Tibial nerve (tissue), 4 donors: ENCODE data around the gene KCNMA1. TPM values are rescaled to one million over a fixed set of nuclear protein-coding genes. Genes with fewer than 3 reads are reported as not detected.

ENCODE experiments used
- DNase-seq, 2 donors: peaks; one replicate each; pipeline ENCODE4 v3.0.0-alpha.2; 2019; ENCODE audit warnings: low spot score in 2 of 2
- H3K27ac ChIP-seq, 4 donors: fragments of 200-600 bp; sonication (generic) in 3 of 4; one replicate each; pipeline ENCODE4 v1.5.1; 2017 to 2019; ENCODE audit warnings: mild to moderate bottlenecking in 1 of 4
- H3K27me3 ChIP-seq, 2 donors: fragments of 200-600 bp; sonication (generic) in 1 of 2; one replicate each; pipeline versions ENCODE4 v1.5.1 to v1.6.0; 2017 to 2019
- H3K36me3 ChIP-seq, 3 donors: fragments of 200-600 bp; sonication (generic); one replicate each; pipeline ENCODE4 v1.5.1; 2018 to 2019
- H3K4me1 ChIP-seq, 4 donors: fragments of 200-600 bp; sonication (generic) in 3 of 4; one replicate each; pipeline ENCODE4 v1.5.1; 2017 to 2019
- H3K4me3 ChIP-seq, 4 donors: fragments of 200-600 bp; sonication (generic) in 3 of 4; one replicate each; pipeline ENCODE4 v1.5.1; 2017 to 2019; ENCODE audit warnings: mild to moderate bottlenecking in 1 of 4, moderate library complexity in 1 of 4
- H3K9me3 ChIP-seq, 4 donors: fragments of 200-600 bp; sonication (generic) in 3 of 4; one replicate each; pipeline ENCODE4 v1.5.1; 2017 to 2019
- EP300 ChIP-seq, 2 donors: sonication (generic); formaldehyde crosslinking; IDR thresholded peaks; one replicate each; pipeline ENCODE4 v1.6.1; 2017; ENCODE audit warnings: antibody characterized with exemption in 2 of 2, mild to moderate bottlenecking in 1 of 2
- POLR2A ChIP-seq, 2 donors: fragments of 450-650 bp; IDR thresholded peaks; one replicate each; pipeline ENCODE4 v1.6.1; 2017; ENCODE audit warnings: antibody characterized with exemption in 2 of 2, mild to moderate bottlenecking in 2 of 2, moderate library complexity in 2 of 2
- WGBS, 2 donors: methylation state at CpG; one replicate each; pipeline ENCODE4 v1.1.5; 2018; 5-methylcytosine and 5-hydroxymethylcytosine counted together
- total RNA-seq, 4 donors: library from RNA; depleted of rRNA; stranded (reverse); fragments of >200 nt; gene quantifications; one replicate each; pipeline ENCODE4 v1.1.0, GENCODE V29; 2016
- TF ChIP-seq, protein P1 (sequence below), 5 experiments: fragments of 200-600 bp in 3 of 5; fragments of 450-650 bp in 2 of 5; sonication (generic) in 3 of 5; IDR thresholded peaks; one replicate each; pipeline ENCODE4 v1.5.1; 2016 to 2019; ENCODE audit warnings: antibody characterized with exemption in 5 of 5, mild to moderate bottlenecking in 3 of 5, moderate library complexity in 2 of 5

KCNMA1 gene
- total RNA-seq, 4 donors from 2014 or later = 10.2 to 19.9 (median 13.7) TPM

- no peak overlapping the region for H3K4me3 ChIP-seq
- H3K9me3 ChIP-seq = no peaks in the 10 kb centered on the region
- no peaks in the 10 kb centered on the region for H3K36me3 ChIP-seq
- TF ChIP-seq, protein P1, sequence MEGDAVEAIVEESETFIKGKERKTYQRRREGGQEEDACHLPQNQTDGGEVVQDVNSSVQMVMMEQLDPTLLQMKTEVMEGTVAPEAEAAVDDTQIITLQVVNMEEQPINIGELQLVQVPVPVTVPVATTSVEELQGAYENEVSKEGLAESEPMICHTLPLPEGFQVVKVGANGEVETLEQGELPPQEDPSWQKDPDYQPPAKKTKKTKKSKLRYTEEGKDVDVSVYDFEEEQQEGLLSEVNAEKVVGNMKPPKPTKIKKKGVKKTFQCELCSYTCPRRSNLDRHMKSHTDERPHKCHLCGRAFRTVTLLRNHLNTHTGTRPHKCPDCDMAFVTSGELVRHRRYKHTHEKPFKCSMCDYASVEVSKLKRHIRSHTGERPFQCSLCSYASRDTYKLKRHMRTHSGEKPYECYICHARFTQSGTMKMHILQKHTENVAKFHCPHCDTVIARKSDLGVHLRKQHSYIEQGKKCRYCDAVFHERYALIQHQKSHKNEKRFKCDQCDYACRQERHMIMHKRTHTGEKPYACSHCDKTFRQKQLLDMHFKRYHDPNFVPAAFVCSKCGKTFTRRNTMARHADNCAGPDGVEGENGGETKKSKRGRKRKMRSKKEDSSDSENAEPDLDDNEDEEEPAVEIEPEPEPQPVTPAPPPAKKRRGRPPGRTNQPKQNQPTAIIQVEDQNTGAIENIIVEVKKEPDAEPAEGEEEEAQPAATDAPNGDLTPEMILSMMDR (IDR thresholded peaks at IDR 0.05) = no peak
- TF ChIP-seq EP300 (IDR thresholded peaks at IDR 0.05) (no peak), POLR2A (IDR thresholded peaks at IDR 0.05) (no peak)
- H3K27ac ChIP-seq = no peak overlapping the region
- no peak for DNase-seq
- no peaks in the 10 kb centered on the region for H3K4me1 ChIP-seq
- H3K27me3 ChIP-seq = no peaks in the 10 kb centered on the region
- WGBS, 2 donors = 94 to 98% methylated on average over 3 of the region's 3 CpGs
Observed at GRCh38 chr10:77458986-77459590, 178.5 kb downstream of the KCNMA1 start.

DNA sequence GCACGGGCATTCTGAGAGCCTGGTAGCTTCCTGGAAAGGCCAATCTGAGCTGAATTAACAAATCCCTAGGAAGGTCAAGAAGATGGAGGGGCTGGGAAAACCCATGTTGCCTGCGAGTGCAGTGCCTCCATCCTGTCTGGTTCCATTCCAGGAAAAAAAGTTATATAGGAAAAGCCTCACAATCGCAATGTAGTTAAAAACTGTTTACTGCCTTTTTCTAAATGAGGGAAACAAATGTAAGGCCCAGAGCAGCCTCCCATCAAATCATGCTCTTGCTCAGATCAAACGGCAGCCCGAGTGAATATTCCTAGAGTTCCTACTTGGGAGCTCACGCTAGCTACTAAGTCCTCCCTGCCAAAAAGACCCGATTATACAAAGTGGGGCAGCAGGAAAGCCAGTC, 179.9 kb downstream of the KCNMA1 start:
- 65 to 74% methylated on average over 7 of the region's 7 CpGs for WGBS, 2 donors
- Histone ChIP-seq H3K4me3 (no peak overlapping the region), H3K36me3 (no peaks in the 10 kb centered on the region), H3K27me3 (no peaks in the 10 kb centered on the region), H3K9me3 (no peaks in the 10 kb centered on the region), H3K27ac (no peak overlapping the region), H3K4me1 (no peaks in the 10 kb centered on the region)
- no peak for TF ChIP-seq EP300 (IDR thresholded peaks at IDR 0.05)
- TF ChIP-seq, protein P1 (IDR thresholded peaks at IDR 0.05) = no peak
- DNase-seq = no peak

GRCh38 chr10:77457266-77457665, 180.3 kb downstream of the KCNMA1 start:
- no peak for DNase-seq
- no peaks in the 10 kb centered on the region for H3K9me3 ChIP-seq
- TF ChIP-seq EP300 (IDR thresholded peaks at IDR 0.05) (no peak), POLR2A (IDR thresholded peaks at IDR 0.05) (no peak)
- TF ChIP-seq, protein P1 (IDR thresholded peaks at IDR 0.05) = no peak
- H3K27ac ChIP-seq = no peak overlapping the region
- H3K4me3 ChIP-seq = no peak overlapping the region
- WGBS, 2 donors = 100% methylated on average over 1 of the region's 1 CpG
- H3K27me3 ChIP-seq = no peaks in the 10 kb centered on the region
- no peaks in the 10 kb centered on the region for H3K4me1 ChIP-seq
- no peaks in the 10 kb centered on the region for H3K36me3 ChIP-seq

GRCh38 chr10:77456414-77456813, 181.2 kb downstream of the KCNMA1 start:
- TF ChIP-seq, protein P1 (IDR thresholded peaks at IDR 0.05) = no peak
- TF ChIP-seq EP300 (IDR thresholded peaks at IDR 0.05) (no peak), POLR2A (IDR thresholded peaks at IDR 0.05) (no peak)
- no peaks in the 10 kb centered on the region for H3K4me1 ChIP-seq
- no peak overlapping the region for H3K27ac ChIP-seq
- WGBS, 2 donors = 73 to 86% methylated on average over 5 of the region's 5 CpGs
- H3K9me3 ChIP-seq = no peaks in the 10 kb centered on the region
- no peaks in the 10 kb centered on the region for H3K27me3 ChIP-seq
- H3K4me3 ChIP-seq = no peak overlapping the region
- DNase-seq = no peak
- no peaks in the 10 kb centered on the region for H3K36me3 ChIP-seq

GRCh38 chr10:77455561-77455960, 182.0 kb downstream of the KCNMA1 start:
- TF ChIP-seq, protein P1 (IDR thresholded peaks at IDR 0.05) = no peak
- TF ChIP-seq EP300 (IDR thresholded peaks at IDR 0.05) (no peak), POLR2A (IDR thresholded peaks at IDR 0.05) (no peak)
- DNase-seq = no peak
- no peaks in the 10 kb centered on the region for H3K36me3 ChIP-seq
- H3K4me1 ChIP-seq = no peaks in the 10 kb centered on the region
- no peak overlapping the region for H3K27ac ChIP-seq
- no peak overlapping the region for H3K4me3 ChIP-seq
- 63 to 76% methylated on average over 2 of the region's 2 CpGs for WGBS, 2 donors
- H3K27me3 ChIP-seq = no peaks in the 10 kb centered on the region
- no peaks in the 10 kb centered on the region for H3K9me3 ChIP-seq
